ENCODE measurements around the gene COPE. TPM values are rescaled to one million over a fixed set of nuclear protein-coding genes. Genes with fewer than 3 reads are reported as not detected.

The COPE gene
- total RNA-seq, 4 donors from 2014 or later, result 112 to 223 (median 208) TPM

- TF ChIP-seq EP300 (IDR thresholded peaks at IDR 0.05) (no peak), CTCF (IDR thresholded peaks at IDR 0.05) (no peak), POLR2AphosphoS5 (IDR thresholded peaks at IDR 0.05) (no peak), POLR2A (IDR thresholded peaks at IDR 0.05) (no peak)
- DNase-seq (ENCODE audit: low spot score in 2 of 2), result no peak
- no peak overlapping the region for H3K27ac ChIP-seq
- H3K36me3 ChIP-seq, result peaks cover 4% of the 10 kb centered on the region
- H3K9me3 ChIP-seq, result no peaks in the 10 kb centered on the region
- WGBS, result 77% methylated on average over 4 of the region's 4 CpGs
- H3K4me3 ChIP-seq, result no peak overlapping the region
- no peaks in the 10 kb centered on the region for H3K27me3 ChIP-seq
- peaks cover 21% of the 10 kb centered on the region for H3K4me1 ChIP-seq
Measured at GRCh38 chr19:18943465-18943864, 24.3 kb upstream of the COPE start.

GRCh38 chr19:18942692-18943091 lies 23.5 kb upstream of the COPE start:
- no peak overlapping the region for H3K27ac ChIP-seq
- WGBS, result 73% methylated on average over 6 of the region's 6 CpGs
- no peaks in the 10 kb centered on the region for H3K27me3 ChIP-seq
- peaks cover 21% of the 10 kb centered on the region for H3K4me1 ChIP-seq
- peaks cover 8% of the 10 kb centered on the region for H3K36me3 ChIP-seq
- no peak overlapping the region for H3K4me3 ChIP-seq
- no peak for DNase-seq (ENCODE audit: low spot score in 2 of 2)
- TF ChIP-seq CTCF (IDR thresholded peaks at IDR 0.05), result no peak
- TF ChIP-seq POLR2A (IDR thresholded peaks at IDR 0.05), result no peak
- no peak for TF ChIP-seq POLR2AphosphoS5 (IDR thresholded peaks at IDR 0.05)
- TF ChIP-seq EP300 (IDR thresholded peaks at IDR 0.05), result no peak
- no peaks in the 10 kb centered on the region for H3K9me3 ChIP-seq

GRCh38 chr19:18941628-18942354 lies 22.6 kb upstream of the COPE start:
- no peaks in the 10 kb centered on the region for H3K9me3 ChIP-seq
- DNase-seq (ENCODE audit: low spot score in 2 of 2), result no peak
- no peak overlapping the region for H3K27ac ChIP-seq
- TF ChIP-seq POLR2A (IDR thresholded peaks at IDR 0.05) (no peak), CTCF (IDR thresholded peaks at IDR 0.05) (no peak), POLR2AphosphoS5 (IDR thresholded peaks at IDR 0.05) (no peak), EP300 (IDR thresholded peaks at IDR 0.05) (no peak)
- WGBS, result 69% methylated on average over 17 of the region's 18 CpGs
- H3K4me3 ChIP-seq, result peak overlapping the region; percentile 85
- no peaks in the 10 kb centered on the region for H3K27me3 ChIP-seq
- H3K4me1 ChIP-seq, result peaks cover 21% of the 10 kb centered on the region
- H3K36me3 ChIP-seq, result peaks cover 8% of the 10 kb centered on the region

- DNase-seq (ENCODE audit: low spot score in 2 of 2), result peak in 1 of 2 donors; percentile 84
- TF ChIP-seq POLR2AphosphoS5 (IDR thresholded peaks at IDR 0.05), result no peak
- TF ChIP-seq POLR2A (IDR thresholded peaks at IDR 0.05), result no peak
- peak in 1 of 2 donors; percentile 40 for TF ChIP-seq CTCF (IDR thresholded peaks at IDR 0.05)
- no peak for TF ChIP-seq EP300 (IDR thresholded peaks at IDR 0.05)
- peaks cover 14% of the 10 kb centered on the region for H3K36me3 ChIP-seq
- peaks cover 21% of the 10 kb centered on the region for H3K4me1 ChIP-seq
- H3K27ac ChIP-seq, result peak within 1 kb of the TSS; percentile 27
- H3K9me3 ChIP-seq, result no peaks in the 10 kb centered on the region
- no peaks in the 10 kb centered on the region for H3K27me3 ChIP-seq
- H3K4me3 ChIP-seq, result peak within 1 kb of the TSS; percentile 85
- 2% methylated on average over 29 of the region's 81 CpGs for WGBS
Measured at GRCh38 chr19:18940769-18941627, 21.8 kb upstream of the COPE start, which contains the start of gene HOMER3. Gene HOMER3 (minus strand): TSS chr19:18941217. CDS start chr19:18938982, 2,235 bp downstream.

All from suprapubic skin (tissue), 4 donors.